Fibroblast of pulmonary artery (primary cell): ENCODE data around the gene GPR146.

ENCODE experiments used
- DNase-seq: peaks from one replicate; pipeline ENCODE4 v3.0.0-alpha.2; 2010; ENCODE audit warnings: low read depth
- H3K4me3 ChIP-seq: replicated peaks from 2 replicates; pipeline ENCODE4 v1.5.1; 2011; ENCODE audit warnings: low read depth, mild to moderate bottlenecking, control low read depth, low read length, moderate library complexity
- TF ChIP-seq, protein P1 (sequence below): IDR thresholded peaks from 2 replicates; pipeline ENCODE4 v1.5.1; 2011; ENCODE audit warnings: mild to moderate bottlenecking, control low read depth, low read length, inconsistent platforms; ENCODE audit errors: missing control alignments

Gene GPR146

DNA sequence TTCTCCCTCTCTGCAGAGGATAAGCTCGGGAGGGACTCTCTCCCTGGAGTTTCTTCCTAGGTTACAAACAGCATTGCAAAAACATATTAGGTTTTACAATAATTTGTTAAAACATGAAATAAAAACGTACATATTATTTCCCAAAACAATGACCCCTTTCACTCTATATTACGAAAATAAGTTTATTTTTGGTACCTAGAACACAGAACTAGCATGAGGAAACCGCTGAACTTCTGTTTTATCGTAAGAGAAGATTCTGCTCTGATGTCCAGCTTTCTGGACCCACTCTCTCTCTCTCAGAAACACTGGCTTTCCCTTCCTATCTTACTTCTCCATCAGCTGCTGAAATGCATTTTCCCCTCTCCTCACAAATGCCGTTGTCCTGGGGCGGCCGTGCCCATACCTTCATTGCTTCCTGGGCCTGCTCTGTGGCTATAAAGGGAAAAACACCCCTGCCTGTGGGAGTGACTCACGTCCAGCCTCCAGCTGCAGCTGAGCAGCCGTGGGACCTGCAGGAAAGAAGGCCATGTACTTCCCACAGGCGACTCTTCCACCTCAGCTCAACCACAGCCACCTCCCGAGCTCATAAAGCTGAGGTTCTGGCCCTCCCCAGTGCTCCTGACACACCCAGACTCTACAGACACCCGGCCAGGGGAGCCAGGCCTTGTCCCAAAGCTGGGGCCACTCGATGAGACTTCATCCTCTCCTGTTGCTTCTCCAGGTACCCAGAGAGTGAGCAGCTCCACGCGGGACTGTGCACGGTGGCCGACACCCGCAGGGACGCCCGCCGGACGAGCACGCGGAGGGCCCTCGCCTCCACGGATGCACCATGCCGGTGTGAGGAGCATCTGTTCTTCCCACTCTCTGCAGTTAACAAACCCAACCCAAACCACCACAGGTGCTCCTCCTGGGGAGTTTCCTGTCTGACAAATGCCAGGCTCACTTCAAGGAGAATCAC, 46.6 kb downstream of the GPR146 start:
- no peak overlapping the region for H3K4me3 ChIP-seq
- TF ChIP-seq, protein P1, sequence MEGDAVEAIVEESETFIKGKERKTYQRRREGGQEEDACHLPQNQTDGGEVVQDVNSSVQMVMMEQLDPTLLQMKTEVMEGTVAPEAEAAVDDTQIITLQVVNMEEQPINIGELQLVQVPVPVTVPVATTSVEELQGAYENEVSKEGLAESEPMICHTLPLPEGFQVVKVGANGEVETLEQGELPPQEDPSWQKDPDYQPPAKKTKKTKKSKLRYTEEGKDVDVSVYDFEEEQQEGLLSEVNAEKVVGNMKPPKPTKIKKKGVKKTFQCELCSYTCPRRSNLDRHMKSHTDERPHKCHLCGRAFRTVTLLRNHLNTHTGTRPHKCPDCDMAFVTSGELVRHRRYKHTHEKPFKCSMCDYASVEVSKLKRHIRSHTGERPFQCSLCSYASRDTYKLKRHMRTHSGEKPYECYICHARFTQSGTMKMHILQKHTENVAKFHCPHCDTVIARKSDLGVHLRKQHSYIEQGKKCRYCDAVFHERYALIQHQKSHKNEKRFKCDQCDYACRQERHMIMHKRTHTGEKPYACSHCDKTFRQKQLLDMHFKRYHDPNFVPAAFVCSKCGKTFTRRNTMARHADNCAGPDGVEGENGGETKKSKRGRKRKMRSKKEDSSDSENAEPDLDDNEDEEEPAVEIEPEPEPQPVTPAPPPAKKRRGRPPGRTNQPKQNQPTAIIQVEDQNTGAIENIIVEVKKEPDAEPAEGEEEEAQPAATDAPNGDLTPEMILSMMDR: no peak
- DNase-seq: no peak

DNA sequence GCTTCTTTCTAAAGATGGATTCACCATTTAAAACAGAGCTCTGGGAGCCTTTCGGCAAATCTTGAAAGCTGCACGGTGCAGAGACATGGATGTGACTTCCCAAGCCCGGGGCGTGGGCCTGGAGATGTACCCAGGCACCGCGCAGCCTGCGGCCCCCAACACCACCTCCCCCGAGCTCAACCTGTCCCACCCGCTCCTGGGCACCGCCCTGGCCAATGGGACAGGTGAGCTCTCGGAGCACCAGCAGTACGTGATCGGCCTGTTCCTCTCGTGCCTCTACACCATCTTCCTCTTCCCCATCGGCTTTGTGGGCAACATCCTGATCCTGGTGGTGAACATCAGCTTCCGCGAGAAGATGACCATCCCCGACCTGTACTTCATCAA, 47.3 kb downstream of the GPR146 start:
- TF ChIP-seq, protein P1: no peak
- no peak overlapping the region for H3K4me3 ChIP-seq
- no peak for DNase-seq

DNA sequence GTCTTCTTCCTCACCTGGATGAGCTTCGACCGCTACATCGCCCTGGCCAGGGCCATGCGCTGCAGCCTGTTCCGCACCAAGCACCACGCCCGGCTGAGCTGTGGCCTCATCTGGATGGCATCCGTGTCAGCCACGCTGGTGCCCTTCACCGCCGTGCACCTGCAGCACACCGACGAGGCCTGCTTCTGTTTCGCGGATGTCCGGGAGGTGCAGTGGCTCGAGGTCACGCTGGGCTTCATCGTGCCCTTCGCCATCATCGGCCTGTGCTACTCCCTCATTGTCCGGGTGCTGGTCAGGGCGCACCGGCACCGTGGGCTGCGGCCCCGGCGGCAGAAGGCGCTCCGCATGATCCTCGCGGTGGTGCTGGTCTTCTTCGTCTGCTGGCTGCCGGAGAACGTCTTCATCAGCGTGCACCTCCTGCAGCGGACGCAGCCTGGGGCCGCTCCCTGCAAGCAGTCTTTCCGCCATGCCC, 47.9 kb downstream of the GPR146 start:
- no peak for DNase-seq
- TF ChIP-seq, protein P1: no peak
- H3K4me3 ChIP-seq: no peak overlapping the region

DNA sequence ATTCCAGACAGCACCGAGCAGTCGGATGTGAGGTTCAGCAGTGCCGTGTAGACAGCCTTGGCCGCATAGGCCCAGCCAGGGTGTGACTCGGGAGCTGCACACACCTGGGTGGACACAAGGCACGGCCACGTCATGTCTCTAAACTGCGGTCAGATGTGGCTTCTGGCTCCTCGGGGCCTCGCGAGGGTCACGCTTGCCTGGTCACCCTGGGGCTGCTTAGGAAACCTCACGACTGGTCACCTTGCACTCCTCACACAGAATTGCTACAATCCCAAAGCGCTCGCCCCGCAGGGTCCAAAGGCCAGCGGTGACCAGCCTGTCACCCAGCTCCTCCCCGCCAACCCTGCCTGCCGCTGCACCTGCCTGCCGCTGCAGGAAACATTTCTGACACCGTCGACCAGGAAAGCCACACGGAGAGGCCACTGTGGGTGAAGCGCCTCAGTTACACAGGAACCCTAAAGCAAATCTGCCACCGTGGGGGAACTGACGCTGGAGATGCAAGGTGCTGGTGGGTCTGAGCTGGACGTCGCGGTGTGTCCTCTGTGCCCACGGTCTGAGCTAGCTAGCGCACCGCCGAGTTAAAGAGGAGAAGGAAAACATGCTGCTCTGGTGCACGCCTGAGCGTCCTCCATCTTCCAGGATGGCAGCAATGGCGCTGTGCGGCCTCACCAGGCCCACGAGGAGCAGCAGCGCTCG, 48.6 kb downstream of the GPR146 start:
- TF ChIP-seq, protein P1: no peak
- no peak for DNase-seq
- H3K4me3 ChIP-seq: no peak overlapping the region

DNA sequence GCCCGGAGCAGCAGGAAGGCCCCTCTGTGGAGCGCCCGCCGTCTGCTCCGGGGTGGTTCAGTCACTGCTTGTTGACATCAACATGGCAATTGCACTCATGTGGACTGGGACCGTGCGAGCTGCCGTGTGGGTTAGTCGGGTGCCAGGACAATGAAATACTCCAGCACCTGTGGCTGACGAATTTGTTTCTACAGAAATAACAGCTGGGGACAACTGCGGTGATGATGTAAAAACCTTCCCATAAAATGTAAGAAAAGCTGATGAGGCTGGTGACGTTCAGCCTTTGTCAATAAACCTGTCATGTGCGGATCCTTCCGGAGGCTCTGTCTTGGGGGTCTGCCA, 49.1 kb downstream of the GPR146 start:
- DNase-seq: no peak
- no peak overlapping the region for H3K4me3 ChIP-seq
- TF ChIP-seq, protein P1: no peak

DNA sequence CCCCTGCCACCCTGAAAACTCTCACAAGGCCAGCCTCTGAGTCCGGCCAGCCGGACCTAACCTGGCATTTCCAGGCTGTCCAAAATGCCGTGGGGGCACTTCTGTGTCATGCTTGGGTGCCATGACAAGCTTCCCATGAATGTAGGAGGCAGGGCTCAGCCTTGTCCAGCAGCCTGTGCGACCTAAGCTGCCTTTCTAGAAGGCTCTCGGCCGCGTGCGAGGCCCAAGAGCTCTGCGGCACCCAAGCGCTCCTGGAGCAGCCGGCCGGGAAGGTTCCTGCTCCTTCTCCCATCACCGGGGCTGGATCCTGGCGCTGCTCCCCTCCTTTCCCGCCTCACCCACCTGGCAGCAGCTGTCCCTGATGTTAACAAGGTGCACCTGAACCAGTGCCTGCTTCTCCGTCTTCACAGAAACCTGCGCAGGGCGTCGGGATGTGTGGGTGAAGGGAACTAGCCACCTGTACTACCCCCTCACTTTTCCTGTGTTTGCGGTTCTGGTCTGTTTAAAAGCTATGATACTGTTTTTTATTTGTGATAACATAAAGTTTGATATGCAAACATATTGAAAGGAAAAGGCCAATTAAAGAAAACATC, 49.7 kb downstream of the GPR146 start:
- DNase-seq: no peak
- H3K4me3 ChIP-seq: no peak overlapping the region
- TF ChIP-seq, protein P1: no peak
